SK-N-SH (cell line): ENCODE measurements around the gene ADAP1. TPM values are rescaled to one million over a fixed set of nuclear protein-coding genes. Genes with fewer than 3 reads are reported as not detected.

Experiments
- CTCF ChIA-PET: fragments of 300-600, 350-600 bp; formaldehyde crosslinking; extraction: SDS; loops from one replicate; lab custom pipeline; 2021; lab: Yijun Ruan, JAX
- POLR2A ChIA-PET: fragments of 350-600 bp; sonication (Branson Sonifier 250); formaldehyde crosslinking; extraction: SDS; loops from one replicate; lab custom pipeline; 2020; ENCODE audit warnings: antibody characterized with exemption, inconsistent platforms; lab: Yijun Ruan, JAX
- DNase-seq: peaks from one replicate; pipeline ENCODE4 v3.0.0; 2012
- H2AFZ ChIP-seq: fragments of 200-600 bp; sonication (generic); 2 replicates; pipeline ENCODE4 v1.8.1; 2016; ENCODE audit warnings: antibody characterized with exemption, mild to moderate bottlenecking, low read depth
- H3F3A ChIP-seq: fragments of 200-600 bp; sonication (generic); replicated peaks from 2 replicates; pipeline ENCODE3; 2016; ENCODE audit warnings: antibody characterized with exemption, mild to moderate bottlenecking; ENCODE audit not compliant: insufficient read depth
- H3K27ac ChIP-seq, 2 experiments: fragments of 200-500 bp in 1 of 2; fragments of 200-600 bp in 1 of 2; sonication (Bioruptor generic) in 1 of 2; sonication (generic), shearing (Covaris generic) in 1 of 2; 2 replicates each; pipeline versions ENCODE4 v1.5.1 to v1.6.1; 2014 to 2016; ENCODE audit warnings: low read depth in 2 of 2, inconsistent platforms in 1 of 2, low read length in 1 of 2, mild to moderate bottlenecking in 1 of 2, mixed read lengths in 1 of 2
- H3K27me3 ChIP-seq: fragments of 200-600 bp; sonication (generic), shearing (Covaris generic); 2 replicates; pipeline ENCODE4 v1.6.1; 2016; ENCODE audit warnings: mixed run types; ENCODE audit not compliant: insufficient read depth
- H3K36me3 ChIP-seq, 2 experiments: fragments of 200-500 bp in 1 of 2; fragments of 200-600 bp in 1 of 2; sonication (Bioruptor generic) in 1 of 2; sonication (generic) in 1 of 2; replicated peaks in 1 of 2; 2 replicates each; pipeline versions ENCODE3 to v1.5.1; 2014 to 2016; ENCODE audit warnings: low read length in 1 of 2, mild to moderate bottlenecking in 1 of 2; ENCODE audit not compliant: insufficient read depth in 2 of 2, control insufficient read depth in 1 of 2
- H3K4me1 ChIP-seq, 2 experiments: fragments of 200-500 bp in 1 of 2; fragments of 200-600 bp in 1 of 2; sonication (Bioruptor generic) in 1 of 2; sonication (generic), shearing (Covaris generic) in 1 of 2; 2 replicates each; pipeline versions ENCODE4 v1.5.1 to v1.6.1; 2014 to 2016; ENCODE audit warnings: low read depth in 1 of 2, low read length in 1 of 2, mixed run types in 1 of 2; ENCODE audit not compliant: insufficient read depth in 2 of 2, control insufficient read depth in 1 of 2
- H3K4me2 ChIP-seq: fragments of 200-600 bp; sonication (generic), shearing (Covaris generic); 2 replicates; pipeline ENCODE4 v1.6.1; 2017; ENCODE audit warnings: mixed run types
- H3K4me3 ChIP-seq, 2 experiments: fragments of 200-500 bp in 1 of 2; fragments of 200-600 bp in 1 of 2; sonication (Bioruptor generic) in 1 of 2; sonication (generic), shearing (Covaris generic) in 1 of 2; 2 replicates each; pipeline versions ENCODE4 v1.5.1 to v1.8.1; 2014 to 2016; ENCODE audit warnings: low read depth in 2 of 2, inconsistent platforms in 1 of 2, low read length in 1 of 2, mild to moderate bottlenecking in 1 of 2, mixed read lengths in 1 of 2, moderate library complexity in 1 of 2
- H3K79me2 ChIP-seq: fragments of 200-600 bp; sonication (generic); 2 replicates; pipeline ENCODE4 v1.8.1; 2017; ENCODE audit warnings: mild to moderate bottlenecking; ENCODE audit not compliant: insufficient read depth
- H3K9ac ChIP-seq: fragments of 200-600 bp; sonication (generic); 2 replicates; pipeline ENCODE4 v1.6.1; 2017; ENCODE audit warnings: mixed run types
- H3K9me2 ChIP-seq: fragments of 200-600 bp; sonication (generic); 2 replicates; pipeline ENCODE4 v1.6.1; 2017; ENCODE audit warnings: mixed run types
- H3K9me3 ChIP-seq: fragments of 200-600 bp; sonication (generic); 2 replicates; pipeline ENCODE4 v1.6.1; 2017; ENCODE audit warnings: mixed run types, mild to moderate bottlenecking, moderate library complexity
- H4K20me1 ChIP-seq: fragments of 200-600 bp; sonication (generic); 2 replicates; pipeline ENCODE4 v1.6.1; 2017; ENCODE audit warnings: mild to moderate bottlenecking, mixed run types; ENCODE audit not compliant: insufficient read depth
- CHD2 ChIP-seq: fragments of 150-350 bp; IDR thresholded peaks from 2 replicates; pipeline ENCODE4 v1.6.1; 2018; ENCODE audit warnings: low read length; ENCODE audit not compliant: partially characterized antibody
- CTCF ChIP-seq: fragments of 200-600 bp; sonication (generic); IDR thresholded peaks from 2 replicates; pipeline ENCODE4 v1.6.1; 2017; ENCODE audit warnings: antibody characterized with exemption, mild to moderate bottlenecking, moderate library complexity
- ELF1 ChIP-seq: IDR thresholded peaks from 2 replicates; pipeline ENCODE4 v1.4.0; 2012
- FOSL2 ChIP-seq: IDR thresholded peaks from 2 replicates; pipeline ENCODE4 v1.4.0; 2012; ENCODE audit warnings: low read depth, mild to moderate bottlenecking, moderate library complexity, borderline replicate concordance
- GABPA ChIP-seq: IDR thresholded peaks from 2 replicates; pipeline ENCODE4 v1.4.0; 2012; ENCODE audit warnings: low read depth, mild to moderate bottlenecking
- IRF3 ChIP-seq: fragments of 150-350 bp; IDR thresholded peaks from 2 replicates; pipeline ENCODE4 v1.6.1; 2016; ENCODE audit warnings: mild to moderate bottlenecking, low read depth, low read length
- MAX ChIP-seq: IDR thresholded peaks from 2 replicates; pipeline ENCODE4 v1.4.0; 2012; ENCODE audit warnings: low read depth
- MEF2A ChIP-seq: IDR thresholded peaks from 2 replicates; pipeline ENCODE4 v1.4.0; 2012; ENCODE audit warnings: low read depth, borderline replicate concordance
- NFIC ChIP-seq: IDR thresholded peaks from 2 replicates; pipeline ENCODE4 v1.4.0; 2012; ENCODE audit warnings: borderline replicate concordance
- NRF1 ChIP-seq: IDR thresholded peaks from 2 replicates; pipeline ENCODE4 v1.6.1; 2012; ENCODE audit warnings: low read depth, mild to moderate bottlenecking, low read length
- PBX3 ChIP-seq: IDR thresholded peaks from 2 replicates; pipeline ENCODE4; 2012
- RAD21 ChIP-seq: IDR thresholded peaks from 2 replicates; pipeline ENCODE4 v1.6.1; 2012; ENCODE audit warnings: mild to moderate bottlenecking, low read length
- RFX5 ChIP-seq: IDR thresholded peaks from 2 replicates; pipeline ENCODE4 v1.6.1; 2012; ENCODE audit warnings: mild to moderate bottlenecking, improper control_type of control experiment, low read length
- SMC3 ChIP-seq: IDR thresholded peaks from 2 replicates; pipeline ENCODE4 v1.6.1; 2012; ENCODE audit warnings: low read depth, low read length, improper control_type of control experiment
- TAF1 ChIP-seq: IDR thresholded peaks from 2 replicates; pipeline ENCODE4 v1.6.1; 2012; ENCODE audit warnings: low read depth, mild to moderate bottlenecking, low read length, moderate library complexity, borderline replicate concordance
- TCF12 ChIP-seq: IDR thresholded peaks from 2 replicates; pipeline ENCODE4 v1.4.0; 2012
- USF1 ChIP-seq: IDR thresholded peaks from 2 replicates; pipeline ENCODE4 v1.4.0; 2012; ENCODE audit warnings: low read depth, borderline replicate concordance
- YY1 ChIP-seq: IDR thresholded peaks from 2 replicates; pipeline ENCODE4 v1.4.0; 2012; ENCODE audit warnings: low read depth, mild to moderate bottlenecking
- WGBS: methylation state at CpG from one replicate; pipeline ENCODE4 v1.1.6; 2017; ENCODE audit warnings: low lambda C conversion rate; 5-methylcytosine and 5-hydroxymethylcytosine counted together
- polyA plus RNA-seq, 3 experiments: library from polyadenylated mRNA; depleted of rRNA; stranded (reverse); fragments of >200 nt; gene quantifications; 2 replicates each; pipeline ENCODE4 v1.2.3, GENCODE V29; 2012

Gene ADAP1
- polyA plus RNA-seq, 1 of the 3 experiments (the other 2 are of a cell fraction), result 3.2 TPM

GRCh38 chr7:983616-984071, 29.2 kb upstream of the ADAP1 start:
- Histone ChIP-seq H2AFZ (no peak overlapping the region), H3K9ac (no peak overlapping the region), H3K27ac (no peak overlapping the region), H3K4me1 (peaks cover 0 to 12% of the 10 kb centered on the region in 2 experiments; a peak in 1 of 4 replicates), H3F3A (no peaks in the 10 kb centered on the region), H3K79me2 (no peaks in the 10 kb centered on the region), H3K4me2 (no peak overlapping the region), H3K9me3 (no peaks in the 10 kb centered on the region), H3K4me3 (no peak overlapping the region), H4K20me1 (no peaks in the 10 kb centered on the region), H3K9me2 (no peaks in the 10 kb centered on the region), H3K27me3 (no peaks in the 10 kb centered on the region), H3K36me3 (no peaks in the 10 kb centered on the region)
- TF ChIP-seq ELF1 (no peak), NRF1 (no peak), IRF3 (no peak), RFX5 (no peak), GABPA (no peak), YY1 (no peak), MAX (no peak), NFIC (no peak), SMC3 (no peak), RAD21 (no peak), MEF2A (no peak), PBX3 (no peak), CTCF (no peak), CHD2 (no peak), USF1 (no peak), TCF12 (no peak), TAF1 (no peak), FOSL2 (no peak)
- CTCF ChIA-PET, result interaction anchor here (1.1 to 3.9 kb wide), 5 partner anchors 9 to 104 kb away, joined by 5 to 66 read pairs (median 12); partner anchors contain the start of gene GPER1
- no CpG with 5 or more reads among the region's 20 CpGs for WGBS
- no peak for DNase-seq
- POLR2A ChIA-PET, result no interaction called here
